IMR-90 (cell line): Measurements from ENCODE around the gene IGDCC3. TPM values are rescaled to one million over a fixed set of nuclear protein-coding genes. Genes with fewer than 3 reads are reported as not detected.

Experiments
- polyA plus RNA-seq, 3 experiments: library from polyadenylated mRNA; depleted of rRNA; stranded (reverse); fragments of >200 nt; gene quantifications; 2 replicates each; pipeline ENCODE4 v1.2.3, GENCODE V29; 2012; ENCODE audit warnings: low replicate concordance in 1 of 3
- total RNA-seq: library from RNA; depleted of rRNA; stranded (reverse); fragments of >200 nt; gene quantifications from 2 replicates; pipeline ENCODE4 v1.2.3, GENCODE V29; 2012
- TF ChIP-seq, protein P1 (sequence below): conservative IDR thresholded peaks from 2 replicates; pipeline ENCODE4 v1.5.1; 2012; ENCODE audit warnings: mild to moderate bottlenecking, low read depth, low read length, improper control_type of control experiment

The IGDCC3 gene
- total and polyA plus RNA-seq, 2 of the 4 experiments (the other 2 are of a cell fraction) = 0.18 to 0.19 TPM

DNA sequence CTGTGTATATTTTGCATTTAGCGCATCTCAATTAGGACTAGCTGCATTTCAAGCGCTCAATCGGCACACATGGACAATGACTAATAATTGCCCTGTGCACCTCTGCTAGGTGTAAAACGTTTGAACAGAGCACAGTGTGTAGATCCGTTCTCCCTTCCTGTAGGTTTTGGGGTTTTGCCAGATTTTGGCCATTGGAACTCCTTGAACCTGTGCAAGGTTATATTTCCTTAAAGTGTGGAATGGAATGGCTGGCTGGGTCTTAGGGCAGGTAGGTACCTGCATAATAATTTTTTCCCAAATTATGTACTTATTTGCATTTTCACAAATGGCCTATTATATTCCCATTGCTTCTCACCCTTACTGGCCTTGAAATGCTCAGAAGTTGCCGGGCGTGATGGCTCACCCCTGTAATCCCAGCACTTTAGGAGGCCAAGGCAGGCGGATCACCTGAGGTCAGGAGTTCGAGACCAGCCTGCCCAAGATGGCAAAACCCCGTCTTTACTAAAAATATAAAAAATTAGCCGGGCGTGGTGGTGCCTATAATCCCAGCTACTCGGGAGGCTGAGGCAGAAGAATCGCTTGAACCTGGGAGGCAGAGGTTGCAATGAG is 72.5 kb downstream of the IGDCC3 start (continued):
- TF ChIP-seq, protein P1, sequence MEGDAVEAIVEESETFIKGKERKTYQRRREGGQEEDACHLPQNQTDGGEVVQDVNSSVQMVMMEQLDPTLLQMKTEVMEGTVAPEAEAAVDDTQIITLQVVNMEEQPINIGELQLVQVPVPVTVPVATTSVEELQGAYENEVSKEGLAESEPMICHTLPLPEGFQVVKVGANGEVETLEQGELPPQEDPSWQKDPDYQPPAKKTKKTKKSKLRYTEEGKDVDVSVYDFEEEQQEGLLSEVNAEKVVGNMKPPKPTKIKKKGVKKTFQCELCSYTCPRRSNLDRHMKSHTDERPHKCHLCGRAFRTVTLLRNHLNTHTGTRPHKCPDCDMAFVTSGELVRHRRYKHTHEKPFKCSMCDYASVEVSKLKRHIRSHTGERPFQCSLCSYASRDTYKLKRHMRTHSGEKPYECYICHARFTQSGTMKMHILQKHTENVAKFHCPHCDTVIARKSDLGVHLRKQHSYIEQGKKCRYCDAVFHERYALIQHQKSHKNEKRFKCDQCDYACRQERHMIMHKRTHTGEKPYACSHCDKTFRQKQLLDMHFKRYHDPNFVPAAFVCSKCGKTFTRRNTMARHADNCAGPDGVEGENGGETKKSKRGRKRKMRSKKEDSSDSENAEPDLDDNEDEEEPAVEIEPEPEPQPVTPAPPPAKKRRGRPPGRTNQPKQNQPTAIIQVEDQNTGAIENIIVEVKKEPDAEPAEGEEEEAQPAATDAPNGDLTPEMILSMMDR = no peak
